Tibial nerve (tissue), 4 donors: ENCODE data around the gene NKX2-3.

Experiments used
- EP300 ChIP-seq, 2 donors: sonication (generic); formaldehyde crosslinking; IDR thresholded peaks; one replicate each; pipeline ENCODE4 v1.6.1; 2017; ENCODE audit warnings: antibody characterized with exemption in 2 of 2, mild to moderate bottlenecking in 1 of 2
- POLR2A ChIP-seq, 2 donors: fragments of 450-650 bp; IDR thresholded peaks; one replicate each; pipeline ENCODE4 v1.6.1; 2017; ENCODE audit warnings: antibody characterized with exemption in 2 of 2, mild to moderate bottlenecking in 2 of 2, moderate library complexity in 2 of 2
- TF ChIP-seq, protein P1 (sequence below), 5 experiments: fragments of 200-600 bp in 3 of 5; fragments of 450-650 bp in 2 of 5; sonication (generic) in 3 of 5; IDR thresholded peaks; one replicate each; pipeline ENCODE4 v1.5.1; 2016 to 2019; ENCODE audit warnings: antibody characterized with exemption in 5 of 5, mild to moderate bottlenecking in 3 of 5, moderate library complexity in 2 of 5

DNA sequence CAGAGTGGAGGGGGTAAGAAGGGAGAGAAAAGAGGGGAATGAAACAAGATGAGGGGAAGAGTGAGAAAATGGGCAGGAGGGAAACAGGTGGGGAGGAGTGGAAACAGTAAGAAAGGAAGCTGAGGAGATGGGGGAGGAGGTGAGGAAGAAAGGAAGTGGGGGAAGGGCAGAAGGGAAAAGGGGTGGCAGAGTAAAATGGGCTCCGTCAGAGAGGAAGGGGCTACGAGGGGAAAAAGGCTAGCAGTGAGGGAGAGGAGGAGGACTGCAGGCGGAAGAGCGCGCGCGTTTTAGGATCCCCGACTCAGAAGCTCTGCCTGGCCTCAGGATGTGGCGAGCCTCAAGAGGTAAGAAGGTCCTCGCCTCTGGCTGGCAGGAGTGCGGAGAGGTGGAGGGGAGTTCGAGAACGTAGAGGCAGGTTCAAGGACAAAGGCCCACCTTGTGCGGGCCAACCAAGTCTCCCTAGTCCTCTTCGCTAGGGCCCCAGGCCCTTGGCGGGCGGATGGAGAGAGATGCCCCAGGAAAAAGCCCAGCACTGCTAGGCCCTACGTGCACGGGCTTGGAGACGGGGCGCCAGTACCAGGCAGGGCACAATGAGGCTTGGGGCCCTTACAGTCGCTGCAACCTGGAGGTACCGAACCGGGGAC lies 5.8 kb upstream of the NKX2-3 start:
- no peak for TF ChIP-seq EP300 (IDR thresholded peaks at IDR 0.05)
- TF ChIP-seq, protein P1, sequence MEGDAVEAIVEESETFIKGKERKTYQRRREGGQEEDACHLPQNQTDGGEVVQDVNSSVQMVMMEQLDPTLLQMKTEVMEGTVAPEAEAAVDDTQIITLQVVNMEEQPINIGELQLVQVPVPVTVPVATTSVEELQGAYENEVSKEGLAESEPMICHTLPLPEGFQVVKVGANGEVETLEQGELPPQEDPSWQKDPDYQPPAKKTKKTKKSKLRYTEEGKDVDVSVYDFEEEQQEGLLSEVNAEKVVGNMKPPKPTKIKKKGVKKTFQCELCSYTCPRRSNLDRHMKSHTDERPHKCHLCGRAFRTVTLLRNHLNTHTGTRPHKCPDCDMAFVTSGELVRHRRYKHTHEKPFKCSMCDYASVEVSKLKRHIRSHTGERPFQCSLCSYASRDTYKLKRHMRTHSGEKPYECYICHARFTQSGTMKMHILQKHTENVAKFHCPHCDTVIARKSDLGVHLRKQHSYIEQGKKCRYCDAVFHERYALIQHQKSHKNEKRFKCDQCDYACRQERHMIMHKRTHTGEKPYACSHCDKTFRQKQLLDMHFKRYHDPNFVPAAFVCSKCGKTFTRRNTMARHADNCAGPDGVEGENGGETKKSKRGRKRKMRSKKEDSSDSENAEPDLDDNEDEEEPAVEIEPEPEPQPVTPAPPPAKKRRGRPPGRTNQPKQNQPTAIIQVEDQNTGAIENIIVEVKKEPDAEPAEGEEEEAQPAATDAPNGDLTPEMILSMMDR (IDR thresholded peaks at IDR 0.05), result no peak
- TF ChIP-seq POLR2A (IDR thresholded peaks at IDR 0.05), result no peak
